T-helper 2 cell treated with Interferon-gamma antibody and Interleukin-4, amounts not matched to agents 5 μg/mL and 100 μg/mL, for 36 hours (primary cell): Measurements from ENCODE around the gene CSKMT.
A peak's percentile ranks its signal among the peaks of the same experiment; 100 is the strongest.
"Not testable (repeated sequence)": the region's sequence is repeated elsewhere in the genome, so short reads cannot be mapped to it uniquely, and the experiment has no call there.

Experiments used
- DNase-seq: peaks from one replicate; pipeline ENCODE4 v3.0.0; 2021; ENCODE audit warnings: low spot score
- H3K27ac Mint-ChIP-seq: one replicate; pipeline ENCODE4 v1.8.0; 2021; ENCODE audit warnings: mild to moderate bottlenecking, mixed read lengths
- H3K27me3 Mint-ChIP-seq: one replicate; pipeline ENCODE4 v1.8.0; 2021; ENCODE audit warnings: low read depth, mixed read lengths
- H3K36me3 Mint-ChIP-seq: one replicate; pipeline ENCODE4 v1.8.0; 2021; ENCODE audit warnings: low read depth, mixed read lengths
- H3K4me1 Mint-ChIP-seq: one replicate; pipeline ENCODE4 v1.8.0; 2021; ENCODE audit warnings: low read depth, mixed read lengths
- H3K4me3 Mint-ChIP-seq: one replicate; pipeline ENCODE4 v1.8.0; 2022; ENCODE audit warnings: mild to moderate bottlenecking, moderate library complexity, mixed read lengths
- H3K9me3 Mint-ChIP-seq: one replicate; pipeline ENCODE4 v1.8.0; 2021; ENCODE audit warnings: mixed read lengths

CSKMT gene

GRCh38 chr11:62647609-62648005, 17.5 kb upstream of the CSKMT start:
- Mint-ChIP-seq H3K4me1 (peaks cover 15% of the 10 kb centered on the region), H3K36me3 (peaks cover 34% of the 10 kb centered on the region), H3K27me3 (no peaks in the 10 kb centered on the region), H3K27ac (no peak overlapping the region), H3K9me3 (no peaks in the 10 kb centered on the region), H3K4me3 (no peak overlapping the region)
- no peak for DNase-seq

GRCh38 chr11:62648185-62648966, 16.7 kb upstream of the CSKMT start:
- Mint-ChIP-seq H3K27me3 (no peaks in the 10 kb centered on the region), H3K9me3 (no peaks in the 10 kb centered on the region), H3K27ac (no peak overlapping the region), H3K36me3 (peaks cover 32% of the 10 kb centered on the region), H3K4me1 (peaks cover 14% of the 10 kb centered on the region), H3K4me3 (no peak overlapping the region)
- no peak for DNase-seq

- peaks cover 17% of the 10 kb centered on the region for H3K4me1 Mint-ChIP-seq
- H3K4me3 Mint-ChIP-seq = no peak overlapping the region
- no peak overlapping the region for H3K27ac Mint-ChIP-seq
- no peaks in the 10 kb centered on the region for H3K27me3 Mint-ChIP-seq
- DNase-seq = no peak
- no peaks in the 10 kb centered on the region for H3K9me3 Mint-ChIP-seq
- H3K36me3 Mint-ChIP-seq = peaks cover 33% of the 10 kb centered on the region
These were observed 16.1 kb upstream of the CSKMT start for GRCh38 chr11:62648967-62649364.

GRCh38 chr11:62649486-62649885, 15.6 kb upstream of the CSKMT start:
- H3K36me3 Mint-ChIP-seq = peaks cover 29% of the 10 kb centered on the region
- no peak for DNase-seq
- no peaks in the 10 kb centered on the region for H3K27me3 Mint-ChIP-seq
- H3K27ac Mint-ChIP-seq = no peak overlapping the region
- peaks cover 19% of the 10 kb centered on the region for H3K4me1 Mint-ChIP-seq
- no peaks in the 10 kb centered on the region for H3K9me3 Mint-ChIP-seq
- H3K4me3 Mint-ChIP-seq = no peak overlapping the region

GRCh38 chr11:62650283-62650682, 14.8 kb upstream of the CSKMT start:
- not testable (repeated sequence) for H3K9me3 Mint-ChIP-seq, H3K4me3 Mint-ChIP-seq, H3K27me3 Mint-ChIP-seq, DNase-seq, H3K27ac Mint-ChIP-seq
- Mint-ChIP-seq H3K4me1 (peaks cover 18% of the 10 kb centered on the region), H3K36me3 (peaks cover 26% of the 10 kb centered on the region)

- peaks cover 15% of the 10 kb centered on the region for H3K36me3 Mint-ChIP-seq
- H3K9me3 Mint-ChIP-seq = no peaks in the 10 kb centered on the region
- DNase-seq = no peak
- peak overlapping the region; percentile 95 for H3K4me3 Mint-ChIP-seq
- peak overlapping the region; percentile 95 for H3K27ac Mint-ChIP-seq
- no peaks in the 10 kb centered on the region for H3K27me3 Mint-ChIP-seq
- H3K4me1 Mint-ChIP-seq = peaks cover 14% of the 10 kb centered on the region
These were observed 12.7 kb upstream of the CSKMT start for GRCh38 chr11:62652161-62653006.

GRCh38 chr11:62654297-62654696, 10.8 kb upstream of the CSKMT start:
- Mint-ChIP-seq H3K27me3 (no peaks in the 10 kb centered on the region), H3K36me3 (peaks cover 11% of the 10 kb centered on the region), H3K27ac (no peak overlapping the region), H3K9me3 (no peaks in the 10 kb centered on the region), H3K4me3 (peak overlapping the region; percentile 46), H3K4me1 (peaks cover 14% of the 10 kb centered on the region)
- no peak for DNase-seq

- peaks cover 6% of the 10 kb centered on the region for H3K36me3 Mint-ChIP-seq
- no peaks in the 10 kb centered on the region for H3K9me3 Mint-ChIP-seq
- H3K27me3 Mint-ChIP-seq = no peaks in the 10 kb centered on the region
- H3K4me1 Mint-ChIP-seq = peaks cover 15% of the 10 kb centered on the region
- DNase-seq = no peak
- H3K4me3 Mint-ChIP-seq = no peak overlapping the region
- no peak overlapping the region for H3K27ac Mint-ChIP-seq
These were observed 8.2 kb upstream of the CSKMT start for GRCh38 chr11:62656796-62657429.

- H3K9me3 Mint-ChIP-seq = no peaks in the 10 kb centered on the region
- peaks cover 20% of the 10 kb centered on the region for H3K4me1 Mint-ChIP-seq
- H3K27me3 Mint-ChIP-seq = no peaks in the 10 kb centered on the region
- H3K27ac Mint-ChIP-seq = peak overlapping the region; percentile 91
- H3K4me3 Mint-ChIP-seq = peak overlapping the region; percentile 98
- no peak for DNase-seq
- peaks cover 41% of the 10 kb centered on the region for H3K36me3 Mint-ChIP-seq
These were observed 572 bp upstream of the CSKMT start for GRCh38 chr11:62664405-62665074.

GRCh38 chr11:62665599-62666258, 617 bp downstream of the CSKMT start:
- Mint-ChIP-seq H3K4me1 (peaks cover 28% of the 10 kb centered on the region), H3K9me3 (no peaks in the 10 kb centered on the region), H3K27me3 (no peaks in the 10 kb centered on the region), H3K4me3 (peak overlapping the region; percentile 98), H3K27ac (peak overlapping the region; percentile 91), H3K36me3 (peaks cover 41% of the 10 kb centered on the region)
- DNase-seq = peak; percentile 47

GRCh38 chr11:62666259-62666926, 1.3 kb downstream of the CSKMT start:
- DNase-seq = no peak

GRCh38 chr11:62667460-62667859, 2.3 kb downstream of the CSKMT start:
- no peak for DNase-seq
- H3K36me3 Mint-ChIP-seq = peaks cover 46% of the 10 kb centered on the region
- H3K27ac Mint-ChIP-seq = peak overlapping the region; percentile 10
- H3K27me3 Mint-ChIP-seq = no peaks in the 10 kb centered on the region
- H3K4me3 Mint-ChIP-seq = peak overlapping the region; percentile 98
- H3K4me1 Mint-ChIP-seq = peaks cover 31% of the 10 kb centered on the region
- no peaks in the 10 kb centered on the region for H3K9me3 Mint-ChIP-seq

More at GRCh38 chr11:62666259-62666926, 1.3 kb downstream of the CSKMT start:
- H3K36me3 Mint-ChIP-seq = peaks cover 43% of the 10 kb centered on the region
- H3K27ac Mint-ChIP-seq = peak overlapping the region; percentile 68
- peaks cover 30% of the 10 kb centered on the region for H3K4me1 Mint-ChIP-seq
- H3K27me3 Mint-ChIP-seq = no peaks in the 10 kb centered on the region
- no peaks in the 10 kb centered on the region for H3K9me3 Mint-ChIP-seq
- H3K4me3 Mint-ChIP-seq = peak overlapping the region; percentile 98
